Fibroblast of peridontal ligament (primary cell): Measurements from ENCODE around the gene ARFRP1.

Experiments used
- DNase-seq: peaks from one replicate; pipeline ENCODE4 v3.0.0-alpha.2; 2010; ENCODE audit errors: extremely low read depth

The ARFRP1 gene

GRCh38 chr20:63702036-63702665 is 5.6 kb downstream of the ARFRP1 start:
- DNase-seq, result no peak

DNA sequence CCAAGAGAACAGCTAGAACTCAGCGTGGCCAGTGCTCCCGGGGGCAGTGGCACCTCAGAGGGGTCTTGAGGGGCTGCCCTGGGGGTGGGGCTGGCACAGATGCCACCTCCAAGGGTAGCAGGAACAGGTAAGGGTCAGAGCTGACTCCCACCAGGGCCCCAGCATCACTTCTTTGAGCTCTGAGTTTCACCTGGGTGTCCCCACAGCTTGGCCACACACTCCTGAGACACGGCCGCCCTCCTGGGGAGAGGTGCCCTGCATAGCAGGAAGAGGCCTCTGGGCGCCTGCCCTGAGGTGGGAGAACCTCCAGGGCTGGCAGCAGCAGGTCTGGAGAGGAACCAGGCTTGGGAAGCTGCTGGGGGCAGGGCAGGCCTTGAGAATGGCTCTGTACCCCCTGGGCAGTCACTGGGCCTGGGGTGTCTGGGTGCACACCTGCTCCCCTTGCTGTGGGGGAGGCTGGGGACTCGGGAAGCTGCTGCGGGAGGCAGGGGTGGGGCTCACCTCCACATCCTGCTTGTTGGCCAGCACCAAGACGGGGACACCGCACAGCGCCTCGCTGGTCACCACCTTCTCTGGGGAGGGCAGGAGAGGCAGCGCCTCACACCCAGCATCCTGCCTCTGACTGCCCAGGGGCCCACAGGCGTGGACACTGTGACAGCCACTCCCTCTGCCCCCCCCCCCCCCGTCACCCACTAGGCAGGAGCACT is 6.3 kb downstream of the ARFRP1 start:
- DNase-seq, result no peak

DNA sequence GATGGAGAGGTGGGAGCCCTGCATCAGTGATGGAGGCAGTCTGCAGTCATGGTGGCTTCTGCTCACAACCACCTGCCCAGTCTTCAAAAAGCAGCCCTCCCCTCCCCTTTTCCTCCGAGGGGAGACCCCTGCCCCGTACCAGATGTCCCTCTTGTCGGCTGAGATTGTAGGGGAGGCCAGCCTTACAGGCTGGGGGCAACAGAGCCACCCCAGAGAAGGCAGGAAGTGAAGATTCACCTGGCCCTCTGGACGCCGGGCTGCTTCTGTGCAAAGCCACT is 6.8 kb downstream of the ARFRP1 start:
- DNase-seq, result no peak

GRCh38 chr20:63700199-63701050 is 7.4 kb downstream of the ARFRP1 start:
- DNase-seq, result no peak

DNA sequence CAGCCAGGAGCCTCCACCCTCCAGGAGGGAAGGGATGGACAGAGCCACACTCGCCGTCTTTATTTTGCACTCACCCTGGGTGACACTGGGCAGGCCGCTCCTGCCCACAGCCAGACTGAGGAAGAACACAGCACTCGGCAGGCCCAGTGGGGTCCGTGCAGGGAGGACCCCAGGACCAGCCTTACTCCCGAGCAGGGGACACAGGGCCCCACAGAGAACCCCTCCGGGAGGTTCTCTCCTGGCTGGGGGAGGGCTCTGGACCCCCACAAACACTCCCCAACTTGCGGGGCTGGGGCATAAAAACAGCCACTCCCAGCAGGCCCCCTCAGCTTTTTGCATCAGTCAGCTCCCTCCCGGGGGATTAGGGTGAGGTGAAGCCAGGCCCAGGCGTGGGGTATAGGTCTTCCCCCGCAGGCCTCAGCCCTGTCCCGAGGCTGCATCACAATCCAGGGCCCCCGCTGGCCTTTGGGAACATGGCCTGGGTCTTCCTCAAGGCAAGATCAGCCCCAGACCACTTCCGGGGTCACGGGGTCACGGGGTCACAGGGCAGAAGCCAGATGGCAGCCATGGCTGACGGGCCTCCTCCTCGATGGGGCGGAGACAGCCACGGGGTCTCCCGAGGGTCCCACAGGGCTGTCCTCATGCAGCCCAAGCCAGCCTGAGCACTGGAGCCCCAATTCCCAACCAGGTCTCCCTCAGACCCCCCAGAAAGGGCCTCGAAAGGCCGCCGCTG is 8.1 kb downstream of the ARFRP1 start:
- no peak for DNase-seq

- DNase-seq, result peak; percentile 75
These were observed 8.9 kb downstream of the ARFRP1 start for GRCh38 chr20:63698739-63699465.

DNA sequence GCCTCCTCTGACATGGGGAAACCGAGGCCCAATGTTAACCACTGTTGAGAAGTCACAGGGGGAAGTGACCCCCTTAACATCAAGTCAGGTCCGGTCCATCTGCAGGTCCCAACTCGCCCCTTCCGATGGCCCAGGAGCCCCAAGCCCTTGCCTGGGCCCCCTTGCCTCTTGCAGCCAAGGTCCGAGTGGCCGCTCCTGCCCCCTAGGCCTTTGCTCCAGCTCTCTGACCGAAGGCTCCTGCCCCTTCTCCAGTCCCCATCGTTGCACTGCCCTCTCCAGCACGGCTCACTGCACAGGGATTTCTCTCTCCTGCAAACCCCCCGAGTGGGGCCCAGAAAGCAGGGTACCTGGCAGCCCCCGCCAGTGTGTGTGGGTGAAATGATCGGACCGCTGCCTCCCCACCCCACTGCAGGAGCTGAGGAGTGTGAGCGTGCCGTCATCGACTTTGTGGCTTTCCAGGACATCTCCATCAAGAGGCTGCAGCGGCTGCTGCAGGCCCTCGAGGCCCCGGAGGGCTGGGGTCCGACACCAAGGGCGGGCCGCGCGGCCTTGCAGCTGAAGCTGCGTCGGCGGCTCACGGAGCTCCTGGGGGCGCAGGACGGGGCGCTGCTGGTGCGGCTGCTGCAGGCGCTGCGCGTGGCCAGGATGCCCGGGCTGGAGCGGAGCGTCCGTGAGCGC is 9.8 kb downstream of the ARFRP1 start:
- no peak for DNase-seq

DNA sequence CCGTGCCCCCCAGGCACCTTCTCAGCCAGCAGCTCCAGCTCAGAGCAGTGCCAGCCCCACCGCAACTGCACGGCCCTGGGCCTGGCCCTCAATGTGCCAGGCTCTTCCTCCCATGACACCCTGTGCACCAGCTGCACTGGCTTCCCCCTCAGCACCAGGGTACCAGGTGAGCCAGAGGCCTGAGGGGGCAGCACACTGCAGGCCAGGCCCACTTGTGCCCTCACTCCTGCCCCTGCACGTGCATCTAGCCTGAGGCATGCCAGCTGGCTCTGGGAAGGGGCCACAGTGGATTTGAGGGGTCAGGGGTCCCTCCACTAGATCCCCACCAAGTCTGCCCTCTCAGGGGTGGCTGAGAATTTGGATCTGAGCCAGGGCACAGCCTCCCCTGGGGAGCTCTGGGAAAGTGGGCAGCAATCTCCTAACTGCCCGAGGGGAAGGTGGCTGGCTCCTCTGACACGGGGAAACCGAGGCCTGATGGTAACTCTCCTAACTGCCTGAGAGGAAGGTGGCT is 10.4 kb downstream of the ARFRP1 start:
- no peak for DNase-seq

DNA sequence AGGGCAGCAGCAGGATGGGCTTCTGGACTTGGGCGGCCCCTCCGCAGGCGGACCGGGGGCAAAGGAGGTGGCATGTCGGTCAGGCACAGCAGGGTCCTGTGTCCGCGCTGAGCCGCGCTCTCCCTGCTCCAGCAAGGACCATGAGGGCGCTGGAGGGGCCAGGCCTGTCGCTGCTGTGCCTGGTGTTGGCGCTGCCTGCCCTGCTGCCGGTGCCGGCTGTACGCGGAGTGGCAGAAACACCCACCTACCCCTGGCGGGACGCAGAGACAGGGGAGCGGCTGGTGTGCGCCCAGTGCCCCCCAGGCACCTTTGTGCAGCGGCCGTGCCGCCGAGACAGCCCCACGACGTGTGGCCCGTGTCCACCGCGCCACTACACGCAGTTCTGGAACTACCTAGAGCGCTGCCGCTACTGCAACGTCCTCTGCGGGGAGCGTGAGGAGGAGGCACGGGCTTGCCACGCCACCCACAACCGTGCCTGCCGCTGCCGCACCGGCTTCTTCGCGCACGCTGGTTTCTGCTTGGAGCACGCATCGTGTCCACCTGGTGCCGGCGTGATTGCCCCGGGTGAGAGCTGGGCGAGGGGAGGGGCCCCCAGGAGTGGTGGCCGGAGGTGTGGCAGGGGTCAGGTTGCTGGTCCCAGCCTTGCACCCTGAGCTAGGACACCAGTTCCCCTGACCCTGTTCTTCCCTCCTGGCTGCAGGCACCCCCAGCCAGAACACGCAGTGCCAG is 11.0 kb downstream of the ARFRP1 start, which contains the start of gene TNFRSF6B:
TNFRSF6B (plus strand) TSS at position 25 of the 729 bp plus-strand sequence; CDS start at position 141, 116 bp downstream.
- DNase-seq, result no peak

- DNase-seq, result no peak
These were observed 11.5 kb downstream of the ARFRP1 start for GRCh38 chr20:63696306-63696627.

DNA sequence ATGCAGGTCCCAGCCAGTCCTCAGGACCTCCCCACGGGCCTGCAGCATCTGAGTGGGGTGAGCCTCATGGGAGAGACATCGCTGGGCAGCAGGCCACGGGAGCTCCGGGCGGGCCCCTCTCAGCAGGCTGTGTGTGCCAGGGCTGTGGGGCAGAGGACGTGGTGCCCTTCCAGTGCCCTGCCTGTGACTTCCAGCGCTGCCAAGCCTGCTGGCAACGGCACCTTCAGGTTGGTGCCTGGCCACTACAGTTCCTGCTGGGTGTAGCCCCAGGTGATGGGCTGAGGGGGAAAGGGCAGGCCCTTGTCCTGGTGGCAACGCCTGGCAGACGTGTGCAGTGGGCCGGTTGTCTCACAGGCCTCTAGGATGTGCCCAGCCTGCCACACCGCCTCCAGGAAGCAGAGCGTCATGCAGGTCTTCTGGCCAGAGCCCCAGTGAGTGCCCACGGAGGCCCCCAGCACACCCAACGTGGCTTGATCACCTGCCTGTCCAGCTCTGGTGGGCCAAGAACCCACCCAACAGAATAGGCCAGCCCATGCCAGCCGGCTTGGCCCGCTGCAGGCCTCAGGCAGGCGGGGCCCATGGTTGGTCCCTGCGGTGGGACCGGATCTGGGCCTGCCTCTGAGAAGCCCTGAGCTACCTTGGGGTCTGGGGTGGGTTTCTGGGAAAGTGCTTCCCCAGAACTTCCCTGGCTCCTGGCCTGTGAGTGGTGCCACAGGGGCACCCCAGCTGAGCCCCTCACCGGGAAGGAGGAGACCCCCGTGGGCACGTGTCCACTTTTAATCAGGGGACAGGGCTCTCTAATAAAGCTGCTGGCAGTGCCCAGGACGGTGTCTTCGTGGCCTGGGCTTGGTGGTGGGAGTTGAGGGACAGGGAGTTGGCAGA is 12.1 kb downstream of the ARFRP1 start:
- DNase-seq, result no peak

DNA sequence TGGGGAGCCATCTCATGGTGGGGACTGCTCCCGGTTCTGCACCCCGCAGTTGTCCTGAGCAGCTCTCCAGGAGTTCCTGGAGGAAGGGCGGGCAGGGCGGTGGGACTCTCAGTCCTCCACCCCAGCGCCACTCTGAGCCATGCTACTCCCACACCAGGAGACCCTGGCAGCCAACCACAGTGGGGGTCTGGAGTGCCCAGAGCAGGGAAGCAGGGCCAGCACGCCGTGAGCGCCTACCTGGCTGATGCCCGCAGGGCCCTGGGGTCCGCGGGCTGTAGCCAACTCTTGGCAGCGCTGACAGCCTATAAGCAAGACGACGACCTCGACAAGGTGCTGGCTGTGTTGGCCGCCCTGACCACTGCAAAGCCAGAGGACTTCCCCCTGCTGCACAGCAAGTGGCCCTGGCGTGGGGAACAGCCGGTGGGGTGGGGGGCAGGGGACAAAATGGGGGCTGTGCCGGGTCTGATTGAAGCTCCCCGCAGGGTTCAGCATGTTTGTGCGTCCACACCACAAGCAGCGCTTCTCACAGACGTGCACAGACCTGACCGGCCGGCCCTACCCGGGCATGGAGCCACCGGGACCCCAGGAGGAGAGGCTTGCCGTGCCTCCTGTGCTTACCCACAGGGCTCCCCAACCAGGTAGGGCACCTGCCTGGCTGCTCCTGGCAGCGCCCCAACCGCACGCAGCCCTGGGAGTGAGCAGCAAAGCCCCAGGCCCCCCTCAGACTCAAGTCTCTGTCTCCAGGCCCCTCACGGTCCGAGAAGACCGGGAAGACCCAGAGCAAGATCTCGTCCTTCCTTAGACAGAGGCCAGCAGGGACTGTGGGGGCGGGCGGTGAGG is 13.0 kb downstream of the ARFRP1 start:
- no peak for DNase-seq

DNA sequence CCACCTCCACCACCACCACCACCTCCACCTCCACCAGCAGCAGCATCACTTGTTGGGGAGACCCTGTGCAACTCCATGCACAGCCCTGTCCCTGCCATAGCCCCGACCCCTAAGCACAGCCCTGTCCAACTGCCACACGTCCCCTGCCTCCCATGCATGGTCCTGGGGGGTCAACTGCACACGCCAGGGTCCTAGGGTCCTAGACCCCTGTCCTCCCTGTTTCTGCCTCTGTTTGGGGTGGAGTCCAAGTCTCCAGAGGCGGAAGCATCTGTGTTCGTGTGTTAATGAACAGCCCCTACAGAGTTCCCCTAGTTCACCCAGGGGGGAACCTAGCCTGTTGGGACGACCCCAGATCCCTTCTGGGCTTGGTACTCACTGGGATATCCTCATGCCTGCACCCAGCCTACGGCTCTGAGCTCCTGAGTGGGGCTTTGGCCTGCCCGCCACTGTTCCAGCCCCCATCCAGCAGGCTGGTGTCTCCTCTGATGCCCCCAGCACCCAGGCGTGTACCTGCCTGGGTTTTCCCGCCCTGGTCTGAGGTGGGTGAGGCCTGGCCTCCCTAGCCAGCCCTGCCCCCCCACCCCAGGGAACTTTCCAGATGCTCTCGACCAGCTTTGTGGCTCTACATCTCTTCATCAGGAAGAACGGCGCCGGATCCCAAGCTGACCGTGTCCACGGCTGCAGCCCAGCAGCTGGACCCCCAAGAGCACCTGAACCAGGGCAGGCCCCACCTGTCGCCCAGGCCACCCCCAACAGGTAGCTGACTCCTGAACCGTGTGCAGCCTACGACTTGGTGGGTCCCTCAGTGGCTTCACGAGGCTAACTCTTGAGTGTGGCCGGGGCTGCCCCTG is 13.8 kb downstream of the ARFRP1 start:
- DNase-seq, result no peak

- DNase-seq, result no peak
These were observed 14.6 kb downstream of the ARFRP1 start for GRCh38 chr20:63693083-63693732.

DNA sequence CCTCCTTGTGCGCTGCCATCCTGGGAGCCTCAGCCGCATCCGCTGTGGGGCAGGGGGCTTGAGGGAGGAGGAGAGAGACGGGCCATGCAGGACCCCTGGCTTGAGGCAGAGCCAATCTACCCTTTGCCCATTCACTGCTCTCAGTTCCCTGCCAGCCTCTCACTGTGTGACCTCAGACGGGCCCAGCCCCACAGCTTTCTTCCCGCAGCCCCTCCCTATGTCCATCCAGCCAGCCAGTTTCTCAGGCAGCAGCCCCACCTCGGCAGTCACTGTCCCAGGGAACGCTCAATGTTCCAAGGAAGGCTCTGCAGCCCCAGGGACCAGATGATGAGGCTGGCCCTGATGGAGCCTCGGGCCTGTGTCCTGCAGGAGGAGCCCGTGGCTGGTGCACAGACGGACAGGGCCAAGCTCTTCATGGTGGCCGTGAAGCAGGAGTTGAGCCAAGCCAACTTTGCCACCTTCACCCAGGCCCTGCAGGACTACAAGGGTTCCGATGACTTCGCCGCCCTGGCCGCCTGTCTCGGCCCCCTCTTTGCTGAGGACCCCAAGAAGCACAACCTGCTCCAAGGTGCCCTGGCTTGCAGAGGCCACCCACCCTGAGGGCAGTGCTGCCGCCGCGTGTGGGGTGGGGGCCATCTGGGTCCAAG is 15.2 kb downstream of the ARFRP1 start:
- DNase-seq, result no peak

- DNase-seq, result no peak
These were observed 15.9 kb downstream of the ARFRP1 start for GRCh38 chr20:63691711-63692435.
